ENCODE results near the gene HDGFL2. TPM values are rescaled to one million over a fixed set of nuclear protein-coding genes. Genes with fewer than 3 reads are reported as not detected.
"Not testable (repeated sequence)": the region's sequence is repeated elsewhere in the genome, so short reads cannot be mapped to it uniquely, and the experiment has no call there.

Gene HDGFL2
- total RNA-seq, 1 donor from 2014 or later: 79.8 TPM

DNA sequence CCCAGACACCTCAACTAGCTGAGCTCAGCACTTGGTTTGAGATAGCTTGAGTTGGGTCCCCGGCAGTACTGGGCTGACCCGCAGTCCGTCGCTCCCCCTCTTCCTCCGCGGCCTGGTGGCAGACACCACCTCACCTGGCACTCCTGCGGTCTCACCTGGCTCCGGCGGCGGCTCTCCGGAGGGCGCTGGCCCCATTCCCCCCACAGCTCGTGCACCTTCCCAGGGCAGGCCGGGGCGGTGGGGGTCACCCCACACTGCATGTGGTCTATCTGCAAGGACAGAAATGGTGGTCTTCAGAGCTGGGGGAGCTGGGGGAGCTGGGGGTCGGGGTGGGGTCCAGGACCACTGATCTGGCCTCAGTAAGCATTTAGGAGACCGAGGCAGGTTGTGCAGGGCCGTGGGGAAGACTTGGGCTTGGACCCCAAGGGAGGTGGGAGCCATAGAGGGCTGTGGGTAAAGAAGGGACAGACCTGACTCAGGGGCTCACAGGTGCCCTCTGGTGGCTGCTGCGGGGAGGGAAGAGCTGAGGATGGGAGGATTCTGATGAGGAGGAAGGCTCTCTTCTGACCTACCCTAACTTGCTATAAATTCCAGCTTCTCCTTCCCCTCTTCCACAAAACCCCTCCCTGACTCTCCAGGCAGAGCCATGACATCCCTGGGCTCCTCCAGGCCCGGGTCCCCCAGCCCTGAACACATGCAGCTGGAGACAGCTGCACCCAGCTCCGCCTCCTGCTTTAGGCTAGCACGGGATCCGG, 52.9 kb downstream of the HDGFL2 start:
- no peak for DNase-seq (ENCODE audit: low read depth)

DNA sequence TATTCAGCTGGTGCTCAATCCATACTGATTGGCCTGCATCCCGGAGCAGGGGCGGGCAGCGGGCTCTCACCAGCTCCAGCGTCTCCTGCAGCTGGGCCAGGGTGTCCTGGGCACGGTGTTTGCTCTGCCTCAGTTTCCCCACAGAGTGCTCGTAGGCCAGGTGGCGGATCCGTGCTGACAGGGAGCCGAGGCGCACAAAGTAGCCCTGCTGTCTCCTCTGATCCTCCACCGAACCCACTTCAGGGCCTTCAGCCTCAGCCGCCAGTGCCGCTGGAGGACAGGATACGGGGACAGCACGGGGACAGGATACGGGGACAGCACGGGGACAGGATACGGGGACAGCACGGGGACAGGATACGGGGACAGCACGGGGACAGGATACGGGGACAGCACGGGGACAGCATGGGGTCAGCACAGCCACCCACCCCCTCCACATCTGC, 53.5 kb downstream of the HDGFL2 start:
- no peaks in the 10 kb centered on the region for H3K9me3 ChIP-seq (ENCODE audit: insufficient read depth, low read depth, low read length)
- H4K20me1 ChIP-seq (ENCODE audit: insufficient read depth, low read length): no peaks in the 10 kb centered on the region
- no peak for TF ChIP-seq EZH2 (IDR thresholded peaks at IDR 0.05; ENCODE audit: insufficient read depth, low read length)
- TF ChIP-seq, protein P1, sequence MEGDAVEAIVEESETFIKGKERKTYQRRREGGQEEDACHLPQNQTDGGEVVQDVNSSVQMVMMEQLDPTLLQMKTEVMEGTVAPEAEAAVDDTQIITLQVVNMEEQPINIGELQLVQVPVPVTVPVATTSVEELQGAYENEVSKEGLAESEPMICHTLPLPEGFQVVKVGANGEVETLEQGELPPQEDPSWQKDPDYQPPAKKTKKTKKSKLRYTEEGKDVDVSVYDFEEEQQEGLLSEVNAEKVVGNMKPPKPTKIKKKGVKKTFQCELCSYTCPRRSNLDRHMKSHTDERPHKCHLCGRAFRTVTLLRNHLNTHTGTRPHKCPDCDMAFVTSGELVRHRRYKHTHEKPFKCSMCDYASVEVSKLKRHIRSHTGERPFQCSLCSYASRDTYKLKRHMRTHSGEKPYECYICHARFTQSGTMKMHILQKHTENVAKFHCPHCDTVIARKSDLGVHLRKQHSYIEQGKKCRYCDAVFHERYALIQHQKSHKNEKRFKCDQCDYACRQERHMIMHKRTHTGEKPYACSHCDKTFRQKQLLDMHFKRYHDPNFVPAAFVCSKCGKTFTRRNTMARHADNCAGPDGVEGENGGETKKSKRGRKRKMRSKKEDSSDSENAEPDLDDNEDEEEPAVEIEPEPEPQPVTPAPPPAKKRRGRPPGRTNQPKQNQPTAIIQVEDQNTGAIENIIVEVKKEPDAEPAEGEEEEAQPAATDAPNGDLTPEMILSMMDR (IDR thresholded peaks at IDR 0.05; ENCODE audit: insufficient read depth, low read depth, low read length): no peak
- FAIRE-seq (no peak), DNase-seq (ENCODE audit: low read depth) (no peak)
- Mint-ChIP-seq H3K4me3 (ENCODE audit: unreplicated experiment) (no peak overlapping the region), H3K36me3 (ENCODE audit: low read depth, unreplicated experiment) (no peaks in the 10 kb centered on the region), H3K27ac (ENCODE audit: unreplicated experiment) (no peak overlapping the region), H3K27me3 (ENCODE audit: low read depth, unreplicated experiment) (peaks cover 25% of the 10 kb centered on the region), H3K9me3 (ENCODE audit: unreplicated experiment) (no peaks in the 10 kb centered on the region), H3K4me1 (ENCODE audit: low read depth, unreplicated experiment) (peaks cover 6% of the 10 kb centered on the region)
- no peak overlapping the region for H3K4me2 ChIP-seq (ENCODE audit: low read length)
- no peak overlapping the region for H2AFZ ChIP-seq (ENCODE audit: low read depth, low read length)
- no peak overlapping the region for H3K4me3 ChIP-seq (ENCODE audit: insufficient read depth, low read depth, low read length)
- H3K79me2 ChIP-seq (ENCODE audit: insufficient read depth, low read length): no peaks in the 10 kb centered on the region
- no peaks in the 10 kb centered on the region for H3K27me3 ChIP-seq (ENCODE audit: insufficient read depth, low read length)
- H3K4me1 ChIP-seq (ENCODE audit: insufficient read depth, low read length): no peaks in the 10 kb centered on the region
- no peaks in the 10 kb centered on the region for H3K36me3 ChIP-seq (ENCODE audit: insufficient read depth, low read length)
- H3K27ac ChIP-seq (ENCODE audit: low read depth, low read length): no peak overlapping the region
- no peak overlapping the region for H3K9ac ChIP-seq (ENCODE audit: low read length)

More for the DNA sequence above, 52.9 kb downstream of the HDGFL2 start:
- peaks cover 24% of the 10 kb centered on the region for H3K27me3 Mint-ChIP-seq (ENCODE audit: low read depth, unreplicated experiment)
- no peak for FAIRE-seq
- Histone ChIP-seq H3K9me3 (ENCODE audit: insufficient read depth, low read depth, low read length) (no peaks in the 10 kb centered on the region), H3K4me1 (ENCODE audit: insufficient read depth, low read length) (no peaks in the 10 kb centered on the region), H3K9ac (ENCODE audit: low read length) (no peak overlapping the region), H2AFZ (ENCODE audit: low read depth, low read length) (no peak overlapping the region), H3K79me2 (ENCODE audit: insufficient read depth, low read length) (no peaks in the 10 kb centered on the region), H3K36me3 (ENCODE audit: insufficient read depth, low read length) (no peaks in the 10 kb centered on the region), H3K4me2 (ENCODE audit: low read length) (no peak overlapping the region), H3K27ac (ENCODE audit: low read depth, low read length) (no peak overlapping the region), H3K27me3 (ENCODE audit: insufficient read depth, low read length) (no peaks in the 10 kb centered on the region), H4K20me1 (ENCODE audit: insufficient read depth, low read length) (no peaks in the 10 kb centered on the region), H3K4me3 (ENCODE audit: insufficient read depth, low read depth, low read length) (no peak overlapping the region)
- H3K4me3 Mint-ChIP-seq (ENCODE audit: unreplicated experiment): no peak overlapping the region
- H3K27ac Mint-ChIP-seq (ENCODE audit: unreplicated experiment): no peak overlapping the region
- peaks cover 6% of the 10 kb centered on the region for H3K4me1 Mint-ChIP-seq (ENCODE audit: low read depth, unreplicated experiment)
- peaks cover under 1% of the 10 kb centered on the region for H3K9me3 Mint-ChIP-seq (ENCODE audit: unreplicated experiment)
- no peaks in the 10 kb centered on the region for H3K36me3 Mint-ChIP-seq (ENCODE audit: low read depth, unreplicated experiment)
- TF ChIP-seq, protein P1 (IDR thresholded peaks at IDR 0.05; ENCODE audit: insufficient read depth, low read depth, low read length): peak; percentile 63
- TF ChIP-seq EZH2 (IDR thresholded peaks at IDR 0.05; ENCODE audit: insufficient read depth, low read length): no peak

DNA sequence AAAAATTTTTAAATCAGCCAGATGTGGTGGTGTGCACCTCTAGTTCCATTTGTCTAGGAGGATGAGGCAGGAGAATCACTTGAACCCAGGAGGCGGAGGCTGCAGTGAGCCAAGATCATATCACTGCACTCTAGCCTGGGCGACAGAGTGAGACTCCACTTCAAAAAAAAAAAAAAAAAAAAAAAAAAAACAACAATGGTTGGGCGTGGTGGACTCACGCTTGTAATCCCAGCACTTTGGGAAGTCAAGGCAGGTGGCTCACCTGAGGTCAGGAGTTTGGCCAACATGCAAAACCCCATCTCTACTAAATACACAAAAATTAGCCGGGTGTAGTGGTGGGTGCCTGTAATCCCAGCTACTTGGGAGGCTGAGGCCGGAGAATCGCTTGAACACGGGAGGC, 55.3 kb downstream of the HDGFL2 start:
- not testable (repeated sequence) for H3K27ac ChIP-seq (ENCODE audit: low read depth, low read length); H3K4me3 ChIP-seq (ENCODE audit: insufficient read depth, low read depth, low read length); H3K36me3 Mint-ChIP-seq (ENCODE audit: low read depth, unreplicated experiment); H3K4me1 ChIP-seq (ENCODE audit: insufficient read depth, low read length); H3K27ac Mint-ChIP-seq (ENCODE audit: unreplicated experiment); H3K9me3 Mint-ChIP-seq (ENCODE audit: unreplicated experiment); H3K9ac ChIP-seq (ENCODE audit: low read length); H3K4me3 Mint-ChIP-seq (ENCODE audit: unreplicated experiment); H3K4me2 ChIP-seq (ENCODE audit: low read length); FAIRE-seq; H3K27me3 ChIP-seq (ENCODE audit: insufficient read depth, low read length); H3K9me3 ChIP-seq (ENCODE audit: insufficient read depth, low read depth, low read length); H3K36me3 ChIP-seq (ENCODE audit: insufficient read depth, low read length); H3K79me2 ChIP-seq (ENCODE audit: insufficient read depth, low read length); H4K20me1 ChIP-seq (ENCODE audit: insufficient read depth, low read length); DNase-seq (ENCODE audit: low read depth); H2AFZ ChIP-seq (ENCODE audit: low read depth, low read length); H3K4me1 Mint-ChIP-seq (ENCODE audit: low read depth, unreplicated experiment)
- H3K27me3 Mint-ChIP-seq (ENCODE audit: low read depth, unreplicated experiment): peaks cover 11% of the 10 kb centered on the region
